VCaP (cell line): Measurements from ENCODE around the gene HDAC4.

ENCODE experiments used
- H3K27ac ChIP-seq: fragments of 450-650 bp; 2 replicates; pipeline ENCODE4 v1.5.1; 2017
- CTCF ChIP-seq: fragments of 450-650 bp; conservative IDR thresholded peaks from 2 replicates; pipeline ENCODE4 v1.5.1; 2017; ENCODE audit warnings: mild to moderate bottlenecking, moderate library complexity

HDAC4 gene

DNA sequence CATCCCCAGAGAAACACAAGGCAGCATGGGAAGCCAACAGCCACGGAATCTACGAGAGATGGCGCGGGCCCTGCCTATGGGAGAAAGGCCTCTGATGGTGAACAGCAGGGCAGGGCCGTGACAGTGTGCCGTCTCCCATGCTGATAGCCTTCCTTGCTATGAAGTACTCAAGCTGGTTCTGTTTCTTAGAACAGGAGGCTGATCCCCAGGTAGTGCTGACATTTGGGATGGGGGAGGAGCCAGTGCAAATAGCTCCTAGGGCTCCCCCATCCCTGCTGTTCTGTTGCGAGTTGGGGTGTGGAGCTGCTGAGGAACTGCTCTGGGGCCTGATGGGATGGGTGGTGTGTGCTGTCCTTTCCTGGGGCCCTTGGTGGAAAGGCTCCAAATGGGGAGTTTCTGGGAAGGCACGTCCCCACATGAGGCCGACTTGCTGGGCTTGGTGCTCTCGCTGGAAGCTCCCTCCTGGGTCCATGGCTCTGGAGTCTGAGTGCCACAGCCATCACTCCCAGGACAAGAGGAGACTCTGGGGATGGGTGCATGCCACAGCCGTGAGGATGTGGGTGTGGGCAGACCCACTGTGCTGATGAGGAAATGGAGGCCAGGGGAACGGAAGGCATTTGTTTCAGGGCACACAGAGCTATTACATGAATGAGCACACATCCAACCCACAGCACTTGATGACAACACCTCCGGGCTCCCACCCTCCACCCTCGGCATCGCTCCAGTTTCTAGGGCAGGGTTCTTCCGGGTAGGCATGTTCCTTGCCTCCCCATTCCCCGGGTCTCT lies 246.8 kb downstream of the HDAC4 start:
- no peak for TF ChIP-seq CTCF

GRCh38 chr2:239152916-239153305 lies 247.9 kb downstream of the HDAC4 start:
- no peak for TF ChIP-seq CTCF
- no peak overlapping the region for H3K27ac ChIP-seq

More for the DNA sequence above, 246.8 kb downstream of the HDAC4 start:
- H3K27ac ChIP-seq, result no peak overlapping the region

DNA sequence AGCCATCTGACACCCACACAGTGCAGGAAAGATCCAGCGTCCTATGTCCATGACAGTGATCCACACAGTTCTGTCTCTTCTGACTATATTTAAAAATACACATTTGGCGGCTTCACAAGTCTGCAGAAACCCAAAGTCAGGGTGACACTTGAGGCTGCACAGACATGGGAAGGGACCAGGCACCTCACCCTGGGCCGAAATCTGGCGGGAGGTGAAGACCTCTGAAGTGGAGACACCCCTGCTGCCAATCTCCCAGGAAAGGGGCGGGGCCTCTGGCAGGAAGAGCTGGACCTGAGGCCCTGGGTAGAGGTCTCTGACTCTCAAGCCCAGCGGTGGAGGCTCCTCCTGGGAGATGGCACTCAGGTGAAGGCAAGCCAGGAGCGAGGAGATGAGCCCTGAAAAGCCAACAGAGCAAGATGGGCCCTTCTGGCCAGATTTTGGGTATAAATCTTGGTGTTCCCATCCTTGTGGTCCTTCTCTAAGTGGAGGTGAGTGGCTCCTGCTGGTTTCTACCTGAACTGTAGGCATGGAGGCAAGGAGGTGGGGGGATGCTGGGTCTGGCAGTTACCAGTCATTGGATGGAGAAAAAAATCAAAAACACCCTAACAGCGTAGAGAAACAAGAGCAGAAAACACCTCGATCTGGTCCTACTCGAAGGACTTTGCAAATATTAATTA lies 248.4 kb downstream of the HDAC4 start:
- TF ChIP-seq CTCF, result no peak
- no peak overlapping the region for H3K27ac ChIP-seq

DNA sequence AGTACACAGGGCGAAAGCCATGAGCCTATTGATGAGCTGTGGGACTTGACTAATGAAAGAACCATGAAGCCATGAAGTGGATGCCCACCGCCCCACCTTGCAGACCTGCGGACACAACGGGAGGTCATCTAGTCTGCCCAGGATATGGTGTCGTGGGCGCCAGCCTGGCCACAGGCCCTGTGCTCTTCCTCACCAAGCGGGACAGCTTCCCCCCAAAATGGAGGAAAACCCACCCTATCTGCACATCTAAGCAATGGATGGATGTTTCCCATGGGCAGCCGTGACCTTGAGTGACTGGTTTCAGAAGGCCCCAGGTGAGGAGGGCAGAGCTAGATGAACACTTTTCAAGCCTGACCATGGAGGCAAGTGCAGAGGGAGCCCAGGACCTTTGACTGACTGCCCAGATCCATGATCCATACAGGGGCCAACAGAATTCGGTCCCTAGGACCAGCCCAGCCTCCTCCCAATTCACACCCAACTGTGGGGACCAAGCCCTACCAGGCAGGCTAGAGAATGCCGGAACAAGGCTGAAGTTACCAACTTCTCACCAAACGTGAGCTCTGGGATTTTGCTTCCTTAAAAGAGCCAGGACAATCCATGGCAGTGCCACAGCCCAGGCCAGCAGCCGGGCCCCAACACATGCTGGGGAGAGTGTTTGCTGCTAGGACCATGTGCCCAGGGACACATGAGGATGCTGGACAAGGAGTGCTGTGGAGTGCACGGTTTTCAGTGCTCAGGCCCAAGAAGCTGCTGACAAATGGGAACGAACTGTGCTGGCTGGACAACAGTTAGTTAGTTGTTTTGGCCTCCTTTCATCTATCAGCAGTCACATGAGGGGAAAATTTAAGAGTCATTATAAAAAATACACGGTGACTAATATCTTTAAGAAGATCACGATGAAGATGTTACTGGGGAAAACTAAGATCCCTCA lies 249.4 kb downstream of the HDAC4 start:
- no peak for TF ChIP-seq CTCF
- no peak overlapping the region for H3K27ac ChIP-seq

DNA sequence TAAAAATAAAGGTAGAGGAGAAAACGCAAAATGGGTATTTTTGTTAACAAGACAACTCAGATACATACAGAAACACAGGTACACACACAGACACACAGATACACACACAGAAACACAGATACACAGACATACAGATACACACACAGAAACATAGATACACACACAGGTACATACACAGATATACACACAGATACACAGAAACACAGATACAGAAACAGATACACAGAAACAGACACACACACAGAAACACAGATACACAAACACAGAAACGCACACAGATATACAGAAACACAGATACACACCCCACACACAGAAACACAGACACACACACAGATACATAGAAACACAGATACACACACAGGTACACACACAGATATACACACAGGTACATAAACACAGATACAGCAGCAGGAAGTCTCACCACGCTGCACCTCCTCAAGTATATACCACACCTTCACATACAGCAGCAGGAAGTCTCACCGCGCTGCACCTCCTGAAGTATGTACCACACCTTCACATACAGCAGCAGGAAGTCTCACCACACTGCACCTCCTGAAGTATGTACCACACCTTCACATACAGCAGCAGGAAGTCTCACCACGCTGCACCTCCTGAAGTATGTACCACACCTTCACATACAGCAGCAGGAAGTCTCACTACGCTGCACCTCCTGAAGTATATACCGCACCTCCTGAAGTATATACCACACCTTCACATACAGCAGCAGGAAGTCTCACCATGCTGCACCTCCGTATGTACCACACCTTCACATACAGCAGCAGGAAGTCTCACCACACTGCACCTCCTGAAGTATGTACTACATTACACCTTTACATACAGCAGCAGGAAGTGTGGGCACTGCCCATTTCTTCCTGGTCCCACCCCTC lies 250.5 kb downstream of the HDAC4 start:
- no peak for TF ChIP-seq CTCF
- no peak overlapping the region for H3K27ac ChIP-seq

GRCh38 chr2:239149501-239149900 lies 251.3 kb downstream of the HDAC4 start:
- H3K27ac ChIP-seq, result no peak overlapping the region
- TF ChIP-seq CTCF, result no peak
